Measurements from ENCODE around the gene AQP4.

The AQP4 gene

GRCh38 chr18:26863921-26864497 is 1.5 kb downstream of the AQP4 start:
- TF ChIP-seq GATA1 (IDR thresholded peaks at IDR 0.05; ENCODE audit: low read depth, low read length) (no peak), POLR2A (IDR thresholded peaks at IDR 0.05; ENCODE audit: low read length) (no peak)
- no peak for DNase-seq

DNA sequence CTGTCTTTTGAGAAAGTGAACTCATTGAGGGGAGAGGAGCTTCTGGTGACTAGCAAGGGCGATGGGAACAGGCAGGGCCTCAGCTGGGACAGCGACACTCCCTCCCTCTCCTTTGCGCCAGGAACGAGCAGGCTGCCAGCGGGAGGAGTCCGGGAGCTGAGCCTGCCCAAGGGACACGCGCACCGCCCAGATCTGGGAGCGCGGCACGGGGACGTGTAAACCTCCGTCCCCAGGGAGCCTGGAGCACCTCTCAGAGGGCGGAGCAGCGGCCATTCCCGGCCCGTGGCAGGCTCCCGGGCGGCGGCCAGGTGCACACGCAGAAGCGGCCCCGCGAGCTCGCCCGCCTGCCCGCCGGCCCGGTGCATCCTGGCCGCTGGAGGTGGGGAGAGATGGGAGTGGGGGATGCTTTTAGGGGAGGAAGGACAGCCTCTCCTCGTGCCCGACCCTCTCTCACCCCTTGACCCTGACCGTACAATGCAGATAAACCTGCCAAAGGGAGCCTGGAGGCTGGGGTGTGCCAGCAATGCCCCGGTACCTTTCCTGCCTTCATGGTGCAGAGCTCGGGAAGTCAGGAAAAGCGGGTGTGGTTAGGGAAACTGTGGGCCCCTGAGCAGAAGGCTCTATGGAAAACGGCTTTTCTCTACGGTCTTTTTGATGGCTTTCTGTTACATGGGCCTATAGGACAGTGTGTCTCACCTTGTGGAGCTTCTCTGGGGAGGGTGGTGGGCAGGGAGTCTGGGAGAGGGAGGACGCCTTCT is 2.2 kb downstream of the AQP4 start:
- no peak for TF ChIP-seq GATA1 (IDR thresholded peaks at IDR 0.05; ENCODE audit: low read depth, low read length)
- TF ChIP-seq POLR2A (IDR thresholded peaks at IDR 0.05; ENCODE audit: low read length) = no peak
- DNase-seq = no peak

- no peak for DNase-seq
- TF ChIP-seq POLR2A (IDR thresholded peaks at IDR 0.05; ENCODE audit: low read length) (no peak), GATA1 (IDR thresholded peaks at IDR 0.05; ENCODE audit: low read depth, low read length) (no peak)
These were observed 3.4 kb downstream of the AQP4 start for GRCh38 chr18:26862084-26862483.

GRCh38 chr18:26854292-26854881 is 11.1 kb downstream of the AQP4 start:
- TF ChIP-seq GATA1 (IDR thresholded peaks at IDR 0.05; ENCODE audit: low read depth, low read length) = no peak
- TF ChIP-seq POLR2A (IDR thresholded peaks at IDR 0.05; ENCODE audit: low read length) = no peak
- no peak for DNase-seq

DNA sequence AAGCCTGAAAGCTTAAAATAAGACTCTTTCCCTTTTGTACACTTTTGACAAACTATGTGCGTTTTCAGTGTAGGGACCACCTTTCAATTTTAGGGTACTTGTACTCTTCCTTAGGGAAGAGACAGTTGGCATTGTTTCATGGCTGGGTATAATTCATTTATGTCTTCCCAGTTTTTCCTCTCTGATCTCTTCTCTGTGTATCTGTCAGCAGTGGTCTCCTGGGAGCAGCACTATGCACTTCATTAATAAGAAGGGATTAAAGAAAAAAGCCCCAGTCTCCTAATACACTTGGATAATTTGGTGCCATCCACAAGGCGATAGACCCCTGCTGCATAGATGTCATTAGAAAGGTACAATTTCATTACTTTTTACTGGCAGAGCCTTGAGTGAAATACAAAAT is 12.1 kb downstream of the AQP4 start:
- TF ChIP-seq GATA1 (IDR thresholded peaks at IDR 0.05; ENCODE audit: low read depth, low read length) (no peak), POLR2A (IDR thresholded peaks at IDR 0.05; ENCODE audit: low read length) (no peak)
- DNase-seq = no peak

GRCh38 chr18:26843760-26844159 is 21.7 kb downstream of the AQP4 start:
- no peak for TF ChIP-seq GATA1 (IDR thresholded peaks at IDR 0.05; ENCODE audit: low read depth, low read length)
- TF ChIP-seq POLR2A (IDR thresholded peaks at IDR 0.05; ENCODE audit: low read length) = no peak
- no peak for DNase-seq

GRCh38 chr18:26840965-26841364 is 24.5 kb downstream of the AQP4 start:
- TF ChIP-seq POLR2A (IDR thresholded peaks at IDR 0.05; ENCODE audit: low read length) = no peak
- TF ChIP-seq GATA1 (IDR thresholded peaks at IDR 0.05; ENCODE audit: low read depth, low read length) = no peak
- DNase-seq = no peak

DNA sequence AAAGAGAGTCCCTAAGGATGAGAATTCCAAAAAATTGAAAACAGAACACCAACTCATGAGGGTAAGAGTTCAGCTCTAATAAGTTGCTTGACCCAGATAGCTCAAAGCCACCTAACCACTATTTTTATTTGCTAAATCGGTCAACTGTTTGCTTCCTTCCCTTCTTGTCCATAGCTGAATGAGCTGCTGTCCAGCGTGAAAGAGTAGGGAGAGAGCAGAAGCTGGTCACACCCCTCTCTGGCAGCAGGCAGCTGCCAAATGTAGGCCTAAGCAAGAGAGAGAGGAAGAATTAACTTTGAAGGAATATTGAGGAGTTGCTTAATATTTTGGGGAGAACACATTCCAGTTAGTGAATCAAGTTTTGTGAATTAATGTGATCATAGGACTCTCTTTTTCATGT is 25.9 kb downstream of the AQP4 start:
- TF ChIP-seq POLR2A (IDR thresholded peaks at IDR 0.05; ENCODE audit: low read length) = no peak
- no peak for TF ChIP-seq GATA1 (IDR thresholded peaks at IDR 0.05; ENCODE audit: low read depth, low read length)
- DNase-seq = no peak

DNA sequence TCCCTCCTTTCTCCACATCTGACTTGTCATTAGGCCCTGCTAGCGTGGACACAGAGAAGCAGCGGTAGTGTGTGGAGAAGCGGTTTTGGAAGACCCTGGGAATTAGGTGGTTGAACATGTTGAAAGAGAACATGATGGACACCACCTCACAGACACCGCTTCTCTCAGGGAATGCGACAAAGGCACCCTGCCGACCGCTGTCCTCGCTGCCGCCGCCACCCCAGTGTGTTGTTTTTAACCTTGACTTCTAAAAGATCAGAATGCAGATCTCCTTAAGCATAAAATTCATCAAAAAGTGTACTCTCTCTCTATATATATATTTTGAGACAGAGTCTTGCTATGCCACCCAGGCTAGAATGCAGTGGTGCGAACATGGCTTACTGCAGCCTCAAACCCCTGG is 33.2 kb downstream of the AQP4 start:
- TF ChIP-seq POLR2A (IDR thresholded peaks at IDR 0.05; ENCODE audit: low read length) = no peak
- no peak for TF ChIP-seq GATA1 (IDR thresholded peaks at IDR 0.05; ENCODE audit: low read depth, low read length)
- no peak for DNase-seq

DNA sequence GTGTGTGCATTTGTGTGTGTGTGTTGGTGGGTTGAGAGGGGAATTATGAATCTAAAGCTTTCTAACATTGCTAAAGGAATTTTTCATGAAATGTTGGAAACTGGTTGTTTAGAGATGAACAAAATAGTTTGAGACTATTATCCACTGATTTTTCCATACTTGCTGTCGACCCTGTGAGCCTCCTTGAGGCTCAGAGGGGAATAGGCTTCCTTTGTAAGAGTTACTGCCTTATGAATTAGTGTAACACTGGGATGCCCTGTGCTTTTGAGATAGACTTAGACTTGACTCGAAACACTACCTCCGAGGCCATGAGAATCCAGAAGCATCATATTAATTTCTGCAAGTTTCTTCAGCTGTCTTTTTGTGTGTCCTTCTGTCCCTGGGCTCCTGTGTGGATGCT is 37.9 kb downstream of the AQP4 start:
- DNase-seq = no peak
- TF ChIP-seq GATA1 (IDR thresholded peaks at IDR 0.05; ENCODE audit: low read depth, low read length) = no peak
- no peak for TF ChIP-seq POLR2A (IDR thresholded peaks at IDR 0.05; ENCODE audit: low read length)

- no peak for TF ChIP-seq POLR2A (IDR thresholded peaks at IDR 0.05; ENCODE audit: low read length)
- TF ChIP-seq GATA1 (IDR thresholded peaks at IDR 0.05; ENCODE audit: low read depth, low read length) = no peak
- DNase-seq = no peak
These were observed 38.8 kb downstream of the AQP4 start for GRCh38 chr18:26826656-26827235.

DNA sequence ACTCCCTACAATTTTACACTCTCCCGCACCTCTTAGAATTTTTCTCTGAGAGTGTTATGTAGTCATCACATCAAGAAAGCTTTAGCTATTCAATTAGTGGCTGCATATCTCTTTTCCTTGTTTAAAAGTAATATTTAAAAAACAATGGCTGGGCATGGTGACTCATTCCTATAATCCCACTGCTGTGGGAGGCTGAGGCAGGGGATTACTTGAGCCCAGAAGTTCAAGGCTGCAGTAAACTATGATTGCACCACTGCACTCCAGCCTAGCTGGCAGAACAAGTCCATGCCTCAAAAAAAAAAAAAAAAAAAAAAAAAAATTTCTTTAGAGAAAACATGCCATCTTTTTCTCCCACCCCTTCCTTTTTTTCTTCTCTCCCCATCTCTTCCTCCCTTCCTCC is 44.3 kb downstream of the AQP4 start:
- TF ChIP-seq GATA1 (IDR thresholded peaks at IDR 0.05; ENCODE audit: low read depth, low read length) = no peak
- no peak for TF ChIP-seq POLR2A (IDR thresholded peaks at IDR 0.05; ENCODE audit: low read length)
- no peak for DNase-seq

DNA sequence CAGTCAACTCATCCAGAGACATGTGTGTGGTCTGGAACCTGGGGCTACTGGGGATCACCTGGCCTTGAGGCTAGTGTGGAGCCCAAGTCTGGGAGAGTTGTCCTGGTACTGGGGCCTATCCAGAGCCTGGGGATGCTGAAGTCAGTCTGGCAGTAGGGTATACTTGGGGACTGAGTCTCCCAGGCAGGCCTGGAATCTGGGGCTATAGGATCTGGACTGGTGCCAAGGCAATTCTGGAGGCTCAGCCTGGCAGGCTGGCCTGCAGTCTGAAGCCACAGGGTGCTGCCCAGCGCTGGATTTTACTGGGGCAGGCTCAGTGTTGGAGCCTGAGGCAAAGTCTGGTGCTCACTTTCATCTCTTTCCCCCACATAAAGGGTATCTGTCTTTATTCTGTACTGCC is 46.5 kb downstream of the AQP4 start:
- no peak for DNase-seq
- TF ChIP-seq POLR2A (IDR thresholded peaks at IDR 0.05; ENCODE audit: low read length) = no peak
- TF ChIP-seq GATA1 (IDR thresholded peaks at IDR 0.05; ENCODE audit: low read depth, low read length) = no peak

DNA sequence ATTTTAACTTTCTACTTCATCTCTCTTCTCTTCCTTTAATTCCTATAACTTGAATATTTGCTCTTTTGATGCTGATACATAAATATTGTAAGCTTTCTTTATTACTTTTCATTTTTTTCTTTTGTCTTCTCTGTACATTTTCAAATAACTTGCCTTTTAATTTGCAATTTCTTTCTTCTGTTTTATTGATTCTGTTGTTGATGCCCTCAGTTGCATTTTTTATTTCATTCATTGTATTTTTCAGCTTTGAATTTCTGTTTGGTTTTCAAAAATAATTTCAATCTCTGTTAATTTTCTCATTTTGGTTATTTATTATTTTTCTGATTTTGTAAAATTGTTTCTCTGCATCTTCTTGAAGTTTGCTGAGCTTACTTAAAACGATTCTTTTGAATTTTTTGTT is 47.0 kb downstream of the AQP4 start:
- TF ChIP-seq POLR2A (IDR thresholded peaks at IDR 0.05; ENCODE audit: low read length) (no peak), GATA1 (IDR thresholded peaks at IDR 0.05; ENCODE audit: low read depth, low read length) (no peak)
- no peak for DNase-seq

All from erythroblast (primary cell).